ENCODE results near the gene ZNHIT2. TPM values are rescaled to one million over a fixed set of nuclear protein-coding genes. Genes with fewer than 3 reads are reported as not detected.
A peak's percentile ranks its signal among the peaks of the same experiment; 100 is the strongest.

Gene ZNHIT2
- total and polyA plus RNA-seq, 2 of the 13 experiments (the other 11 are each of a cell fraction or from before 2014, with no cell fraction given), result 1.1 to 6.5 TPM

DNA sequence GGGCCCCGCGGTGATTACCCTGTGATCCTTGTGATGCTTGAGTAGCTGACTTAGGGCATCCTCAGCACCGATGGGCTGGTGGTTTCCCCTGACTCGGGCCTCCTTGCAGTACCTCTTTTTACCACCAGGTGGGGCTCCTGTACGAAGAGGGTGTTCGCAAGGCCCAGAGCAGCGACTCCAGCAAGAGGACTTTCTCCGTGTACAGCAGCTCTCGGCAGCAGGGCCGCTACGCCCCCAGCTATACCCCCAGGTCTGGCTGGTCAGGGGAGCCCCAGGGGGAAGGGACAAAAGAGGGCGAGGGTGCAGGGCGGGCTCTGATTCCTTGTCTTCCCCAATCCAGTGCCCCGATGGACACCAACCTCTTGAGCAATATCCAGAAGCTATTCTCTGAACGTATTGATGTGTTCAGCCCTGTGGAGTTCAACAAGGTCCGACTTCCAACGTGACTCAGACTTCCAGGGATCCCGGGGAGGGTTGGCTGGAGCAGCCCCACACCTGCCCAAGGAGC lies 7.1 kb downstream of the ZNHIT2 start (continued):
- TF ChIP-seq RAD21 (CRISPR knock-in tag; IDR thresholded peaks at IDR 0.05), result peak; percentile 65
- no peak for TF ChIP-seq HDAC6 (IDR thresholded peaks at IDR 0.05; ENCODE audit: low read depth, low read length)
- 0 out of 2 replicates have a peak, but pooled peaks have one; percentile 42 for TF ChIP-seq KDM3A (CRISPR knock-in tag; IDR thresholded peaks at IDR 0.05; ENCODE audit: low read depth)
- TF ChIP-seq SMC3 (IDR thresholded peaks at IDR 0.05; ENCODE audit: low read length), result peak; percentile 74
- TF ChIP-seq NFKBIZ (CRISPR knock-in tag; IDR thresholded peaks at IDR 0.05), result no peak
- no peak for TF ChIP-seq ZFP41 (CRISPR knock-in tag; IDR thresholded peaks at IDR 0.05; ENCODE audit: borderline replicate concordance)
- TF ChIP-seq ELF1 (CRISPR knock-in tag; IDR thresholded peaks at IDR 0.05), result no peak
- TF ChIP-seq, protein P1, sequence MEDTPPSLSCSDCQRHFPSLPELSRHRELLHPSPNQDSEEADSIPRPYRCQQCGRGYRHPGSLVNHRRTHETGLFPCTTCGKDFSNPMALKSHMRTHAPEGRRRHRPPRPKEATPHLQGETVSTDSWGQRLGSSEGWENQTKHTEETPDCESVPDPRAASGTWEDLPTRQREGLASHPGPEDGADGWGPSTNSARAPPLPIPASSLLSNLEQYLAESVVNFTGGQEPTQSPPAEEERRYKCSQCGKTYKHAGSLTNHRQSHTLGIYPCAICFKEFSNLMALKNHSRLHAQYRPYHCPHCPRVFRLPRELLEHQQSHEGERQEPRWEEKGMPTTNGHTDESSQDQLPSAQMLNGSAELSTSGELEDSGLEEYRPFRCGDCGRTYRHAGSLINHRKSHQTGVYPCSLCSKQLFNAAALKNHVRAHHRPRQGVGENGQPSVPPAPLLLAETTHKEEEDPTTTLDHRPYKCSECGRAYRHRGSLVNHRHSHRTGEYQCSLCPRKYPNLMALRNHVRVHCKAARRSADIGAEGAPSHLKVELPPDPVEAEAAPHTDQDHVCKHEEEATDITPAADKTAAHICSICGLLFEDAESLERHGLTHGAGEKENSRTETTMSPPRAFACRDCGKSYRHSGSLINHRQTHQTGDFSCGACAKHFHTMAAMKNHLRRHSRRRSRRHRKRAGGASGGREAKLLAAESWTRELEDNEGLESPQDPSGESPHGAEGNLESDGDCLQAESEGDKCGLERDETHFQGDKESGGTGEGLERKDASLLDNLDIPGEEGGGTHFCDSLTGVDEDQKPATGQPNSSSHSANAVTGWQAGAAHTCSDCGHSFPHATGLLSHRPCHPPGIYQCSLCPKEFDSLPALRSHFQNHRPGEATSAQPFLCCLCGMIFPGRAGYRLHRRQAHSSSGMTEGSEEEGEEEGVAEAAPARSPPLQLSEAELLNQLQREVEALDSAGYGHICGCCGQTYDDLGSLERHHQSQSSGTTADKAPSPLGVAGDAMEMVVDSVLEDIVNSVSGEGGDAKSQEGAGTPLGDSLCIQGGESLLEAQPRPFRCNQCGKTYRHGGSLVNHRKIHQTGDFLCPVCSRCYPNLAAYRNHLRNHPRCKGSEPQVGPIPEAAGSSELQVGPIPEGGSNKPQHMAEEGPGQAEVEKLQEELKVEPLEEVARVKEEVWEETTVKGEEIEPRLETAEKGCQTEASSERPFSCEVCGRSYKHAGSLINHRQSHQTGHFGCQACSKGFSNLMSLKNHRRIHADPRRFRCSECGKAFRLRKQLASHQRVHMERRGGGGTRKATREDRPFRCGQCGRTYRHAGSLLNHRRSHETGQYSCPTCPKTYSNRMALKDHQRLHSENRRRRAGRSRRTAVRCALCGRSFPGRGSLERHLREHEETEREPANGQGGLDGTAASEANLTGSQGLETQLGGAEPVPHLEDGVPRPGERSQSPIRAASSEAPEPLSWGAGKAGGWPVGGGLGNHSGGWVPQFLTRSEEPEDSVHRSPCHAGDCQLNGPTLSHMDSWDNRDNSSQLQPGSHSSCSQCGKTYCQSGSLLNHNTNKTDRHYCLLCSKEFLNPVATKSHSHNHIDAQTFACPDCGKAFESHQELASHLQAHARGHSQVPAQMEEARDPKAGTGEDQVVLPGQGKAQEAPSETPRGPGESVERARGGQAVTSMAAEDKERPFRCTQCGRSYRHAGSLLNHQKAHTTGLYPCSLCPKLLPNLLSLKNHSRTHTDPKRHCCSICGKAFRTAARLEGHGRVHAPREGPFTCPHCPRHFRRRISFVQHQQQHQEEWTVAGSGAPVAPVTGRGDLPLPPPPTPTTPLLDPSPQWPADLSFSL (CRISPR knock-in tag; IDR thresholded peaks at IDR 0.05), result no peak
- TF ChIP-seq HNRNPL (IDR thresholded peaks at IDR 0.05; ENCODE audit: low read depth, low read length), result no peak
- TF ChIP-seq NCOA1 (CRISPR knock-in tag; IDR thresholded peaks at IDR 0.05), result no peak
- no peak for TF ChIP-seq RFX3 (CRISPR knock-in tag; IDR thresholded peaks at IDR 0.05)
- TF ChIP-seq STAG1 (CRISPR knock-in tag; IDR thresholded peaks at IDR 0.05), result peak; percentile 59
- no peak for TF ChIP-seq ZNF512B (CRISPR knock-in tag; IDR thresholded peaks at IDR 0.05; ENCODE audit: borderline replicate concordance)
- TF ChIP-seq REPIN1 (CRISPR knock-in tag; IDR thresholded peaks at IDR 0.05; ENCODE audit: borderline replicate concordance, low read depth), result no peak
- TF ChIP-seq MBNL3 (CRISPR knock-in tag; conservative IDR thresholded peaks at IDR 0.05), result no peak
- 0 out of 2 replicates have a peak, but pooled peaks have one; percentile 18 for TF ChIP-seq ELF3 (CRISPR knock-in tag; IDR thresholded peaks at IDR 0.05)
- TF ChIP-seq, protein P2, sequence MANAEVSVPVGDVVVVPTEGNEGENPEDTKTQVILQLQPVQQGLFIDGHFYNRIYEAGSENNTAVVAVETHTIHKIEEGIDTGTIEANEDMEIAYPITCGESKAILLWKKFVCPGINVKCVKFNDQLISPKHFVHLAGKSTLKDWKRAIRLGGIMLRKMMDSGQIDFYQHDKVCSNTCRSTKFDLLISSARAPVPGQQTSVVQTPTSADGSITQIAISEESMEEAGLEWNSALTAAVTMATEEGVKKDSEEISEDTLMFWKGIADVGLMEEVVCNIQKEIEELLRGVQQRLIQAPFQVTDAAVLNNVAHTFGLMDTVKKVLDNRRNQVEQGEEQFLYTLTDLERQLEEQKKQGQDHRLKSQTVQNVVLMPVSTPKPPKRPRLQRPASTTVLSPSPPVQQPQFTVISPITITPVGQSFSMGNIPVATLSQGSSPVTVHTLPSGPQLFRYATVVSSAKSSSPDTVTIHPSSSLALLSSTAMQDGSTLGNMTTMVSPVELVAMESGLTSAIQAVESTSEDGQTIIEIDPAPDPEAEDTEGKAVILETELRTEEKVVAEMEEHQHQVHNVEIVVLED (CRISPR knock-in tag; IDR thresholded peaks at IDR 0.05; ENCODE audit: borderline replicate concordance), result 0 out of 2 replicates have a peak, but pooled peaks have one; percentile 19
- no peak for TF ChIP-seq ZNF326 (CRISPR knock-in tag; IDR thresholded peaks at IDR 0.05; ENCODE audit: borderline replicate concordance)
- TF ChIP-seq SRSF4 (IDR thresholded peaks at IDR 0.05; ENCODE audit: low read depth, low read length, poor library complexity, severe bottlenecking), result no peak
- no peak for TF ChIP-seq MED8 (CRISPR knock-in tag; IDR thresholded peaks at IDR 0.05; ENCODE audit: insufficient replicate concordance)
- no peak for TF ChIP-seq MAF1 (CRISPR knock-in tag; IDR thresholded peaks at IDR 0.05; ENCODE audit: borderline replicate concordance)
